Esophagus (tissue), 2 donors: ENCODE measurements around the gene SCNN1A. TPM values are rescaled to one million over a fixed set of nuclear protein-coding genes. Genes with fewer than 3 reads are reported as not detected.
A peak's percentile ranks its signal among the peaks of the same experiment; 100 is the strongest.

Experiments used
- H3K27ac ChIP-seq, 2 donors: one replicate each; pipeline ENCODE4 v1.5.1; 2013; ENCODE audit warnings: low read depth in 2 of 2, mild to moderate bottlenecking in 2 of 2, inconsistent platforms in 1 of 2, low read length in 1 of 2, moderate library complexity in 1 of 2
- H3K27me3 ChIP-seq, 2 donors: one replicate each; pipeline ENCODE4 v1.6.1; 2013; ENCODE audit warnings: low read length in 2 of 2, control low read depth in 1 of 2, mild to moderate bottlenecking in 1 of 2; ENCODE audit not compliant: insufficient read depth in 2 of 2, control insufficient read depth in 1 of 2
- H3K36me3 ChIP-seq, 2 donors: one replicate each; pipeline ENCODE4 v1.6.1; 2013; ENCODE audit warnings: low read length in 1 of 2; ENCODE audit not compliant: control insufficient read depth in 2 of 2, insufficient read depth in 2 of 2
- H3K4me1 ChIP-seq, 2 donors: one replicate each; pipeline ENCODE4 v1.6.1; 2013; ENCODE audit warnings: low read length in 1 of 2; ENCODE audit not compliant: control insufficient read depth in 2 of 2, insufficient read depth in 2 of 2
- H3K4me3 ChIP-seq, 2 donors: one replicate each; pipeline ENCODE4 v1.5.1; 2013; ENCODE audit warnings: low read length in 2 of 2, mild to moderate bottlenecking in 2 of 2, low read depth in 1 of 2, moderate library complexity in 1 of 2
- H3K9me3 ChIP-seq, 2 donors: one replicate each; pipeline ENCODE4 v1.6.1; 2013; ENCODE audit warnings: mild to moderate bottlenecking in 2 of 2, low read depth in 1 of 2, low read length in 1 of 2, moderate library complexity in 1 of 2; ENCODE audit not compliant: control insufficient read depth in 2 of 2, insufficient read depth in 1 of 2
- WGBS, 2 donors: extraction: QIAGEN DNeasy Blood & Tissue Kit; methylation state at CpG; one replicate each; pipeline ENCODE4 v1.1.7; 2013; 5-methylcytosine and 5-hydroxymethylcytosine counted together
- polyA plus RNA-seq, 2 donors: library from polyadenylated mRNA; stranded (reverse); fragments of 200-250 nt; gene quantifications; one replicate each; pipeline ENCODE4 v1.2.3, GENCODE V29; 2013
- donor health status: healthy with polysubstance abuse.
- donor health status: Bipolar disorder and iron deficiency.

Gene SCNN1A
- polyA plus RNA-seq, 2 donors: 98.7 to 126 TPM

DNA sequence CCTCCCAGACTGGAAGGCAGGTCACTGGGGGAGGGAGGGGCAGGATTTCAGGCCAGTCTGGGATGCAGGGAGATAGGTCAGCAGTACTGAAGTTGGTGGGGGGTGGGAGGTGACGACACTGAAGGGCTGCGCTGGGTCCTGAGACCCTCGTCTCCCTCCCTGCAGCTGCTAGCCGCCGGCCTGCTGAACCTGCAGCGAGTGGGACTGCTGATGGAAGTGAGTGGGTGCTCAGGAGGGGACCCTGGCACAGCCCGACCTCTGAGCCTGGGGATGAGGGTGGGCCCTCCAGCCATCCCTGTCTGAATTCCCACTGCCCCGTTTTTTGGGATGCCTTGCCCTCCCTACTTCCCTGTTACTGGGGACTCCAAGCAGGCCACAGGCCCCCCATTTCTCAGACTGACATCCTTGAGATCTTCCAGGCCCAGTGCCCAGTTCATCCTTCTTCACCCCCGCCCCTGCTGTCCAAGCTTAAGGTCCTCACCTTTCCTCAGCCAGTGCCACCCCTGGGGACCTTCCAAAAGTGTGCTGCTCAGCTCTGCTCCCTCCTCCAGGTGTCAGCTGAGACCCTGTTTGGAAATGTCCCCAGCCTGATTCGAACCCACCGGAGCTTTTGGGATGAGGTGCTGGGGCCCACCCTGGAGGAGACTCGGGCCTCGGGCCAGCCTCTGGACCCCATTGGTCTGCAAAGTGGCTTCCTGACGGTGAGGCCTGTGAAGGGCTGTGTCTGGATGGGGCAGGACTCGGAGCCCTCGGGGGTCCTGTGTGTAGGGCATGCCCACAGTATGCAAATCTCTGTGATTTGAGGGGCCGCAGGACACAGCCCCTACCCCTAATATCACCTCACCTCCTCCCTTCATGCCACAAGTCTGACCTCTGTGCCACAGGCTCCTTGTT, 59.4 kb downstream of the SCNN1A start:
- Histone ChIP-seq H3K27ac (no peak overlapping the region), H3K9me3 (no peaks in the 10 kb centered on the region), H3K27me3 (no peaks in the 10 kb centered on the region), H3K4me3 (no peak overlapping the region), H3K4me1 (peaks cover 0 to 20% of the 10 kb centered on the region in 2 donors), H3K36me3 (peaks cover 0 to 26% of the 10 kb centered on the region in 2 donors)
- WGBS, 2 donors: 91 to 95% methylated on average over 17 of the region's 17 CpGs

DNA sequence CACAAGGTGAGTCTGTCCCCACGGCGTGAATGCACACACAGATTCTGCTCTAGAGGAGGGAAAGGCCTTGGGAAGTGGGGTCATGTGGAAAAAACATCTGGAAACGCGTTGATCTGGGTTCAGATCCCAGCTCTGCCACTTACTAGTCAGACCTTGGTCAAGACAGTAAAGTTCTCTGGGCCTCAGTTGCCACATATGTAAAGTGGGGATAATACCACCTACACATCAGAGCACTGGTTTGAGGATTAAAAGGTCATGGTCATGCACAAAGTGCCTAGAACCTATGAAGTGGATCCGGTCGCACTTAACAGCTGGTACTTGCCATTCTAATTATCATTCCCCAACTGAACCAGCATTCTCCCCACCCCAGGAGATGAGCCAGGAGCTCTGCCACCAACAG, 60.2 kb downstream of the SCNN1A start:
- peaks cover 0 to 26% of the 10 kb centered on the region in 2 donors for H3K36me3 ChIP-seq
- 88 to 94% methylated on average over 6 of the region's 6 CpGs for whole genome bisulfite sequencing, 2 donors
- H3K9me3 ChIP-seq: no peaks in the 10 kb centered on the region
- no peaks in the 10 kb centered on the region for H3K27me3 ChIP-seq
- H3K4me3 ChIP-seq: no peak overlapping the region
- peaks cover 0 to 22% of the 10 kb centered on the region in 2 donors for H3K4me1 ChIP-seq
- no peak overlapping the region for H3K27ac ChIP-seq

DNA sequence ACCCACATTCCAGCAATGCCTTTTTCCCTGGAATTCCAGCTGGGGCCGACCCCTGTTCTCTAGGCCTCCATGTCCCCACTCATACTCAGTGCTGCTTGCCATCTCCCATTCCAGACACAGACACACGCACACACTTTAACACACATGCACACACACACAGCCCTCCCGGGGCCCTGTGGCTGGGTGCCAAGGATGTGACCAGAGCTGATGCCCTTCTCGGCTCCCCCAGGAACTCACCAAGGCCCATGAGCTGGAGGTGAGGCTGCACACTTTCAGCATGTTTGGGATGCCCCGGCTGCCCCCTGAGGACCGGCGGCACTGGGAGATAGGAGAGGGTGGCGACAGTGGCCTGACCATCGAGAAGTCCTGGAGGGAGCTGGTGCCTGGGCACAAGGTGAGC, 60.6 kb downstream of the SCNN1A start:
- 88 to 91% methylated on average over 9 of the region's 9 CpGs for WGBS, 2 donors
- peaks cover 0 to 26% of the 10 kb centered on the region in 2 donors for H3K36me3 ChIP-seq
- no peaks in the 10 kb centered on the region for H3K9me3 ChIP-seq
- no peak overlapping the region for H3K27ac ChIP-seq
- peaks cover 0 to 26% of the 10 kb centered on the region in 2 donors for H3K4me1 ChIP-seq
- no peak overlapping the region for H3K4me3 ChIP-seq
- no peaks in the 10 kb centered on the region for H3K27me3 ChIP-seq

DNA sequence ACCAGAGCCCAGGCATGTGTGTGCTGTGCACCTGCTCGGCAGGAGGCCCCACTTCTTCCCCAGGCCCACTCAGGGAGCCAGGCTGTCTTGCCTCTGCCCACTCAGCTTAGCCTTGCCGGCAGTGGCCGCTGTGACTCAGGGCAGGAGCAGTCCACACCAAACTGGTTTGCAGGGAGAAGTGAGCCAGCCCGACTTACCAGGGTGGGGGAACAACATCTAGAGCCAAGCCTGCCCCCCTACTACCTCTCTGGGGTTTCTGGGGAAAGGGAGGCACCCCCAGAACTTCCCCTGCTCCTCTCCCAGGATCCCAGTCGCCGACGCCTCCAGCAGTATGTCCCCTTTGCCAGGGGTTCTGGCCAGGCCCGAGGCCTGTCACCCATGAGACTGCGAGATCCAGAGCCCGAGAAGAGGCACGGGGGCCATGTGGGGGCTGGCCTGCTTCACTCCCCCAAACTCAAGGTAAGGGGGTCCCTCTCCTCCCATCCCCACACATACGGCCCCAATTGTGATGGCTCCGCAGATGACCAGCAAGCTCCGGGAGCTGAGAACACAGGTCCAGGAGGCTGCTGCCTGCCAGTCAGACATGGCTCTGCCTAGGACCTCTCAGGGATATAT, 61.9 kb downstream of the SCNN1A start:
- H3K4me1 ChIP-seq: peaks cover 0 to 26% of the 10 kb centered on the region in 2 donors
- peaks cover 0 to 21% of the 10 kb centered on the region in 2 donors for H3K36me3 ChIP-seq
- 73 to 80% methylated on average over 14 of the region's 14 CpGs for WGBS, 2 donors

DNA sequence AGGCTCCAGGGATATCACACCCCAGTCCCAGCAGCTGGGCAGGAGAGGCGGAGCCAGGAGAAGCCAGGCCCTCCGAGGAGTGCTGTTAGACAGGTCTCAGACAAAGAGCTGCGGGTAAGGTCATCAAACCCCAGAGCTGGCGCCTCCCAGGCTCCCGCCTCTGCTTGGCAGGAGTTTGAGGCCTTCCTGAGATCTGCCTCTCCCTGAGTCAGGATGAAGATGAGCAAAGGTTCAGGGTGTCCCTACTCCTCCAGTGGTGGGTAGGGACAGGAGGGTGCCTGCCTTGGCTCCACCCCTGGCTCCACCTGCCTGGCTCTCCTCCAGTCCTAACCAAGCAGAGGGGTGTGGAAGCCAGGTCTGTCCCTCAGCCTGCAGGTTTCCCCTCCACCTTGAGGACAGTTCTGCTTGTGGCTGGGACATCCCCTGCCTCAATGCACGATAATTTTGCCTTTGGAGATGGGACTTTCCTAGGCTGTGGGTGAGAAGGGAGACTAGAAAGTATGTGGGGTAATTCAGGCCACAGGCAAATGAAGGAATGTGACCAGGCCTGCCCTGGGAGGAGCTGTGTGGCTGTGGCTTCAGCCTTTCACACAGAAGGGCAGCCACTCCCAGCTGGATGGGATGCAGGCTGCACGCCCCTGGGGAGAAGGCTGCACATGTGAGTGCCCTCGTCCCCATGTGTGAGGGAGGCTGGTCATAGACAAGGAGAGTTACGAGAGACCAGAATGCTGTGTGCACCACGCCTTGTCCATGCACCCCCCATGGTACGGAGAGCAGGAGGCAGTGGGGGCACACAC, 62.6 kb downstream of the SCNN1A start:
- peaks cover 0 to 15% of the 10 kb centered on the region in 2 donors for H3K36me3 ChIP-seq
- H3K27me3 ChIP-seq: no peaks in the 10 kb centered on the region
- peak overlapping the region in 1 of 2 donors; percentile 34 for H3K4me3 ChIP-seq
- peaks cover 0 to 26% of the 10 kb centered on the region in 2 donors for H3K4me1 ChIP-seq
- peak overlapping the region; percentile 96 to 97 for H3K27ac ChIP-seq
- WGBS, 2 donors: 44 to 47% methylated on average over 11 of the region's 11 CpGs
- no peaks in the 10 kb centered on the region for H3K9me3 ChIP-seq

More for the DNA sequence above, 61.9 kb downstream of the SCNN1A start:
- no peaks in the 10 kb centered on the region for H3K27me3 ChIP-seq
- peak overlapping the region in 1 of 2 donors; percentile 34 for H3K4me3 ChIP-seq
- H3K9me3 ChIP-seq: no peaks in the 10 kb centered on the region
- peak overlapping the region; percentile 96 to 97 for H3K27ac ChIP-seq

DNA sequence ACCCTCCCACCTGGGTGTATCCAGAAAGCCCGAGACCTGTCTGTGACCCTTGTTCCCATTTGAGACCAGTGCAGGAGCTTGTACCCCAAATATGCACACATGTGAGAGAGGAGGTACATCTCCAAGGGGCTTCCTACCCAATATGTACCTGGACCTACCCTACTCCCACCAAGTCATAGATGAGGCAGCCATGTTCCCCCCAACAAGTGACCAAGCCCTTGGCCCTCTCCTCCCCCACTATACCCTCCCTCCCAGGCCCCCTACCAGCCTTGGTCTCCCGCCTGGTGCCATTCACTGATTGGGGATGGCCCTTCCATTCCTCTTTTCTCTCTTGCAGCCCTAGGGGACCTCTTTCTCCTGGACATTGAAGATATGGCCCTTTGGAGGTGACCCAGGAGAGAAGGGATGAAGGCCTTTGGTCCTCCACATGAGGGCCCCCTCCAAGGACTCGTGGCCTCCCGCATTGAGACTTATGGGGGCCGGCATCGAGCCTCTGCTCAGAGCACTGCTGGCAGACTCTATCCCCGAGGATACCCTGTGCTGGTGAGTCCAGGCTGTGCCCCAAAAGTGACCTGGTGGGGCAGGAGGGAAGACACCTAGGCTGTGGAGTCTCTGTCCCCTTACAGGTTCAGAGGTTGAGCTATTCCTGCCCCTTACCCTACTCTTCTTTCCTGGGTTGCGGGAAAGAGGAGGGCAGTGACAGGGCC, 63.4 kb downstream of the SCNN1A start:
- H3K36me3 ChIP-seq: peaks cover 0 to 11% of the 10 kb centered on the region in 2 donors
- H3K27ac ChIP-seq: peak overlapping the region; percentile 96 to 97
- H3K27me3 ChIP-seq: no peaks in the 10 kb centered on the region
- H3K9me3 ChIP-seq: no peaks in the 10 kb centered on the region
- H3K4me1 ChIP-seq: peaks cover 0 to 28% of the 10 kb centered on the region in 2 donors
- H3K4me3 ChIP-seq: peak overlapping the region; percentile 20 to 56
- WGBS, 2 donors: 66 to 81% methylated on average over 8 of the region's 8 CpGs

DNA sequence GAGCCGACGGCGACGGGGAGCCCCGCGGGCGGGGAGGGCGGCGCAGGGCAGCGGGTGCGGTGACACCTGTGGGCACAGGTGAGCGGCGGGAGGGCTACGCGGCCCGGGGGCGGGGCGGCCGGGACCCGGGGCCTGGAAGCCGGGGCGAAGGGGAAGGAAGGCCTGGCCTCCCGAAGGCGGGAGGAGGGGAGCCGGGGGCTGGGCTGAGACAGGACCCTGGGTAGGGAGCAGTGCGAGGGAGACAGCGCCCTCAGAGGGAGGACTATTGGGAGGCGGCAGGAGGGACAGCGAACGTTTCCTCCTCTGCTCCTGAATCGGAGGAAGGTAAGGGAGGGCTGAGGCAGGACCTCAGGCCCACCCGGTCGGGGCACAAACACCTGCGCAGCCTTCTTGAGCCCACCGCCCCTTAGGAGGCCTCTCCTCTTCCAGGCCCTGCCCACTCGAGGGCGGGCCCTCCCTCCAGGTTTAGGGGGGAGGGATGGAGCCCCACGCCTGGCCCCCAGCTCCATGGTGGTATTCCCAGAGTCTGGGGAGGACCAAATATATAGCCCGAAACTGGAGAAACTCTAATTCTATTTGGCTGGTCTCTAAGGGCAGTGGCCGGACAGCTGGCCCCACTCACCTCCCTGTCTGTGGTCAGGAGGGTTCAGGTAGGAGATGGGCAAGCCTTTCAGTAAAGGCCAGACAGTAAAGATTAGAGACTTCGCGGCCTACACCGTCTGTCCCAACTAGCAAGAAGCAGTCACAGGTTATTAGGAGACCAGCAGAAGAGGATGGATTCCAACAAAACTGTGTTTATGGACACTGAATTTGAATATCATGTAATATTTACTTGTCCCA, 64.4 kb downstream of the SCNN1A start:
- no peaks in the 10 kb centered on the region for H3K27me3 ChIP-seq
- H3K4me3 ChIP-seq: peak overlapping the region; percentile 56 to 62
- H3K36me3 ChIP-seq: peaks cover 0 to 8% of the 10 kb centered on the region in 2 donors
- WGBS, 2 donors: 18 to 19% methylated on average over 37 to 43 of the region's 43 CpGs
- peaks cover 0 to 32% of the 10 kb centered on the region in 2 donors for H3K4me1 ChIP-seq
- H3K27ac ChIP-seq: peak overlapping the region; percentile 96 to 97
- H3K9me3 ChIP-seq: no peaks in the 10 kb centered on the region

DNA sequence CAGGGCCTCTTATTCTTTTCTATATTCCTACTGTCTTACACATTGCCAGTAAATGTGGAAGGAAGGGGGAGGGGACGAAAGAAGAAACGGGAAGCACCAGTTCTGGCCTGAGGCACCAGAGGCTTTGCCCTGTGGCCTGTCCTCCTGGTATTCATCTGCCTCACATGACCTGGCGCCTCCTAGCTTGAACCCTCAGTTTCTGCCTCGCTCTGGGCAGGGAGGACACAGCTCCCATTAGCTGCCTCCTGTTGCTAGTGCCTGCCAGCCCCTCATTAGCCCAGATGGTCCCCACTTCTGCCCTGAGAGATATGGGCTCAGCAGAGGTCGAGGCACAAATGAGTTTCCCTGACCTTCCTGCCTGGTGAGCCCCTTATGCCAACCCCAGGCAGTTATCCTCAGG, 67.8 kb downstream of the SCNN1A start:
- Histone ChIP-seq H3K4me1 (peaks cover 0 to 21% of the 10 kb centered on the region in 2 donors), H3K27ac (no peak overlapping the region), H3K27me3 (no peaks in the 10 kb centered on the region), H3K9me3 (no peaks in the 10 kb centered on the region), H3K36me3 (no peaks in the 10 kb centered on the region), H3K4me3 (no peak overlapping the region)
- WGBS, 2 donors: 52 to 58% methylated on average over 5 of the region's 5 CpGs
